ENCODE measurements around the gene MBNL1.

GRCh38 chr3:152380043-152380442 lies 111.3 kb downstream of the MBNL1 start:
- TF ChIP-seq HNF4A (conservative IDR thresholded peaks at IDR 0.05) (no peak), CTCF (IDR thresholded peaks at IDR 0.05; ENCODE audit: low read depth, low read length, missing input control) (no peak)

All from liver (tissue), 3 donors.